H9 (cell line): ENCODE results near the gene ASAP3. TPM values are rescaled to one million over a fixed set of nuclear protein-coding genes. Genes with fewer than 3 reads are reported as not detected.

Source experiments
- DNase-seq: peaks from one replicate; pipeline ENCODE4 v3.0.0-alpha.2; 2017
- H2AFZ ChIP-seq: one replicate; pipeline ENCODE4 v1.6.1; 2013; ENCODE audit warnings: mild to moderate bottlenecking, low read length, control low read depth, moderate library complexity
- H2AK5ac ChIP-seq: 2 replicates; pipeline ENCODE4 v1.6.1; 2013; ENCODE audit warnings: low read length, control low read depth, mixed read lengths; ENCODE audit not compliant: insufficient read length
- H2BK120ac ChIP-seq: one replicate; pipeline ENCODE4 v1.6.1; 2013; ENCODE audit warnings: low read depth, mild to moderate bottlenecking, low read length, control low read depth, inconsistent platforms; ENCODE audit not compliant: poor library complexity, severe bottlenecking
- H2BK12ac ChIP-seq: 2 replicates; pipeline ENCODE4 v1.6.1; 2013; ENCODE audit warnings: low read length, control low read depth, mixed read lengths, low read depth; ENCODE audit not compliant: insufficient read length
- H2BK15ac ChIP-seq: 2 replicates; pipeline ENCODE4 v1.6.1; 2013; ENCODE audit warnings: low read depth, low read length, control low read depth
- H2BK20ac ChIP-seq: one replicate; pipeline ENCODE4 v1.6.1; 2013; ENCODE audit warnings: low read depth, mild to moderate bottlenecking, low read length, control low read depth, inconsistent platforms; ENCODE audit not compliant: poor library complexity, severe bottlenecking
- H2BK5ac ChIP-seq: 2 replicates; pipeline ENCODE4 v1.6.1; 2013; ENCODE audit warnings: low read length, control low read depth, mixed read lengths; ENCODE audit not compliant: insufficient read length
- H3K14ac ChIP-seq: 2 replicates; pipeline ENCODE4 v1.6.1; 2013; ENCODE audit warnings: low read length, control low read depth; ENCODE audit not compliant: insufficient read depth
- H3K18ac ChIP-seq: 2 replicates; pipeline ENCODE4 v1.6.1; 2013; ENCODE audit warnings: low read depth, mild to moderate bottlenecking, mixed read lengths, low read length, control low read depth; ENCODE audit not compliant: insufficient read length
- H3K23ac ChIP-seq: 2 replicates; pipeline ENCODE4 v1.6.1; 2013; ENCODE audit warnings: low read length, control low read depth, mixed read lengths, low read depth; ENCODE audit not compliant: insufficient read length
- H3K23me2 ChIP-seq: 2 replicates; pipeline ENCODE4 v1.6.1; 2013; ENCODE audit warnings: low read depth, mild to moderate bottlenecking, mixed read lengths, low read length, control low read depth; ENCODE audit not compliant: insufficient read length, poor library complexity, severe bottlenecking
- H3K27ac ChIP-seq: 2 replicates; pipeline ENCODE4 v1.5.1; 2013; ENCODE audit warnings: low read length, control low read depth, mixed read lengths, low read depth; ENCODE audit not compliant: insufficient read length
- H3K27me3 ChIP-seq: 2 replicates; pipeline ENCODE4 v1.6.1; 2013; ENCODE audit warnings: low read length, control low read depth, inconsistent platforms; ENCODE audit not compliant: insufficient read depth
- H3K4ac ChIP-seq: 2 replicates; pipeline ENCODE4 v1.6.1; 2013; ENCODE audit warnings: low read depth, mild to moderate bottlenecking, control low read depth, inconsistent platforms, low read length, moderate library complexity
- H3K4me1 ChIP-seq: 2 replicates; pipeline ENCODE4 v1.6.1; 2013; ENCODE audit warnings: low read length, control low read depth, inconsistent platforms; ENCODE audit not compliant: insufficient read depth
- H3K4me2 ChIP-seq: 2 replicates; pipeline ENCODE4 v1.6.1; 2013; ENCODE audit warnings: low read length, control low read depth, mixed read lengths; ENCODE audit not compliant: insufficient read length, insufficient read depth
- H3K56ac ChIP-seq: 2 replicates; pipeline ENCODE4 v1.6.1; 2013; ENCODE audit warnings: low read depth, mild to moderate bottlenecking, mixed read lengths, low read length, control low read depth; ENCODE audit not compliant: insufficient read length
- H3K79me1 ChIP-seq: 2 replicates; pipeline ENCODE4 v1.6.1; 2013; ENCODE audit warnings: low read depth, mild to moderate bottlenecking, moderate library complexity, low read length, control low read depth, inconsistent platforms; ENCODE audit not compliant: insufficient read depth, poor library complexity, severe bottlenecking
- H3K79me2 ChIP-seq: 2 replicates; pipeline ENCODE4 v1.6.1; 2013; ENCODE audit warnings: low read length, control low read depth, inconsistent platforms; ENCODE audit not compliant: insufficient read depth
- H3K9ac ChIP-seq: 2 replicates; pipeline ENCODE4 v1.6.1; 2013; ENCODE audit warnings: low read length, control low read depth, mixed read lengths; ENCODE audit not compliant: insufficient read length; ENCODE audit errors: extremely low read depth
- H3K9me3 ChIP-seq: one replicate; pipeline ENCODE4 v1.6.1; 2013; ENCODE audit warnings: low read depth, low read length, inconsistent platforms; ENCODE audit not compliant: control insufficient read depth
- H3T11ph ChIP-seq: one replicate; pipeline ENCODE4 v1.6.1; 2013; ENCODE audit warnings: mild to moderate bottlenecking, low read length, control low read depth, inconsistent platforms
- H4K20me1 ChIP-seq: one replicate; pipeline ENCODE4 v1.6.1; 2013; ENCODE audit not compliant: control insufficient read depth, insufficient read length, insufficient read depth
- H4K5ac ChIP-seq: 2 replicates; pipeline ENCODE4 v1.6.1; 2013; ENCODE audit warnings: low read depth, mild to moderate bottlenecking, mixed read lengths, low read length, control low read depth; ENCODE audit not compliant: insufficient read length
- H4K8ac ChIP-seq: replicated peaks from 2 replicates; pipeline ENCODE4 v1.6.1; 2013; ENCODE audit warnings: low read length, control low read depth, mixed read lengths, low read depth; ENCODE audit not compliant: insufficient read length
- H4K91ac ChIP-seq: 2 replicates; pipeline ENCODE4 v1.6.1; 2013; ENCODE audit warnings: low read depth, mild to moderate bottlenecking, moderate library complexity, mixed read lengths, low read length, control low read depth; ENCODE audit not compliant: insufficient read length
- H3K27ac Mint-ChIP-seq, 3 experiments: 2 replicates in 2 of 3; 3 replicates in 1 of 3; pipeline ENCODE4 v1.8.0; 2020 to 2021; ENCODE audit warnings: mixed read lengths in 3 of 3, mild to moderate bottlenecking in 1 of 3, moderate library complexity in 1 of 3
- H3K27me3 Mint-ChIP-seq: 2 replicates; pipeline ENCODE4 v1.8.0; 2021; ENCODE audit warnings: low read depth, mild to moderate bottlenecking, moderate library complexity, mixed read lengths
- H3K36me3 Mint-ChIP-seq, 3 experiments: 2 replicates in 2 of 3; 3 replicates in 1 of 3; pipeline ENCODE4 v1.8.0; 2020 to 2021; ENCODE audit warnings: low read depth in 3 of 3, mixed read lengths in 3 of 3; ENCODE audit not compliant: insufficient read depth in 1 of 3
- H3K4me1 Mint-ChIP-seq, 2 experiments: 2 replicates each; pipeline ENCODE4 v1.8.0; 2020; ENCODE audit warnings: mixed read lengths in 2 of 2
- H3K4me3 Mint-ChIP-seq, 2 experiments: 2 replicates in 1 of 2; 3 replicates in 1 of 2; pipeline ENCODE4 v1.8.0; 2020 to 2021; ENCODE audit warnings: mild to moderate bottlenecking in 2 of 2, mixed read lengths in 2 of 2, moderate library complexity in 1 of 2
- H3K9me3 Mint-ChIP-seq, 2 experiments: 2 replicates in 1 of 2; 3 replicates in 1 of 2; pipeline ENCODE4 v1.8.0; 2020; ENCODE audit warnings: mild to moderate bottlenecking in 2 of 2, mixed read lengths in 2 of 2, moderate library complexity in 1 of 2
- CTCF ChIP-seq: fragments of 200-600 bp; sonication (generic); conservative IDR thresholded peaks from 3 replicates; pipeline ENCODE4 v1.8.0; 2021; ENCODE audit warnings: antibody characterized with exemption, mild to moderate bottlenecking
- WGBS: extraction: QIAGEN DNeasy Blood & Tissue Kit; methylation state at CpG from one replicate; pipeline ENCODE4 v1.1.7; 2013; ENCODE audit warnings: missing lambda C conversion rate, low lambda C conversion rate, mixed read lengths; ENCODE audit not compliant: insufficient read length; ENCODE audit errors: extremely low coverage; 5-methylcytosine and 5-hydroxymethylcytosine counted together
- total RNA-seq: library from RNA; stranded (reverse); gene quantifications from 2 replicates; pipeline ENCODE4 v1.2.1, GENCODE V29; 2021

The ASAP3 gene
- total RNA-seq, 1 experiment from 2014 or later = 26.7 TPM

- Histone ChIP-seq H3K4ac (no peak overlapping the region), H3K18ac (no peak overlapping the region), H2AK5ac (no peak overlapping the region), H3K4me1 (no peaks in the 10 kb centered on the region), H2BK5ac (no peak overlapping the region), H3K27ac (no peak overlapping the region), H2BK12ac (no peak overlapping the region), H3K9me3 (no peaks in the 10 kb centered on the region), H2BK15ac (no peak overlapping the region), H4K20me1 (peaks cover 2% of the 10 kb centered on the region), H4K8ac (no peak overlapping the region), H2BK20ac (no peak overlapping the region), H3K9ac (no peak overlapping the region), H3T11ph (no peak overlapping the region), H3K23ac (no peak overlapping the region), H3K4me2 (no peak overlapping the region), H4K5ac (no peak overlapping the region), H2BK120ac (no peak overlapping the region), H3K23me2 (peaks cover 3% of the 10 kb centered on the region), H3K27me3 (peaks cover 37% of the 10 kb centered on the region; the same call in 1 of the 2 replicates), H2AFZ (no peak overlapping the region), H3K14ac (no peak overlapping the region), H3K79me2 (no peaks in the 10 kb centered on the region), H4K91ac (no peak overlapping the region), H3K56ac (no peak overlapping the region), H3K79me1 (no peaks in the 10 kb centered on the region)
- H3K27ac Mint-ChIP-seq = no peak overlapping the region
- no peak for DNase-seq
- H3K4me3 Mint-ChIP-seq = no peak overlapping the region
- H3K36me3 Mint-ChIP-seq = no peaks in the 10 kb centered on the region
- 0 out of 5 replicates have a peak, but pooled peaks cover 0 to 2% of the 10 kb centered on the region in 2 experiments for H3K9me3 Mint-ChIP-seq
- no peaks in the 10 kb centered on the region for H3K27me3 Mint-ChIP-seq
- WGBS = no CpG with 5 or more reads among the region's 5 CpGs
- TF ChIP-seq CTCF = no peak
- H3K4me1 Mint-ChIP-seq = peaks cover 9 to 12% of the 10 kb centered on the region in 2 experiments
Observed at GRCh38 chr1:23400324-23401114, 83.5 kb downstream of the ASAP3 start.
